Neuronal stem cell (in vitro differentiated cells): Measurements from ENCODE around the gene SELENOM.

Source experiments
- DNase-seq: peaks from one replicate; pipeline ENCODE4 v3.0.0-alpha.2; 2013; ENCODE audit warnings: low spot score
- H2AFZ ChIP-seq: one replicate; pipeline ENCODE4 v1.6.1; 2013; ENCODE audit warnings: mild to moderate bottlenecking, low read length, inconsistent platforms
- H2AK5ac ChIP-seq: 2 replicates; pipeline ENCODE4 v1.6.1; 2013; ENCODE audit warnings: low read depth, mild to moderate bottlenecking, inconsistent platforms, low read length, moderate library complexity, mixed read lengths
- H2BK120ac ChIP-seq: 2 replicates; pipeline ENCODE4 v1.6.1; 2013; ENCODE audit warnings: low read depth, mild to moderate bottlenecking, inconsistent platforms, low read length, moderate library complexity, mixed read lengths
- H2BK12ac ChIP-seq: one replicate; pipeline ENCODE4 v1.6.1; 2013; ENCODE audit warnings: low read length, inconsistent platforms
- H2BK15ac ChIP-seq: 2 replicates; pipeline ENCODE4 v1.6.1; 2013; ENCODE audit warnings: mild to moderate bottlenecking, low read length, inconsistent platforms, mixed read lengths
- H2BK5ac ChIP-seq: one replicate; pipeline ENCODE4 v1.6.1; 2013; ENCODE audit warnings: inconsistent platforms, mild to moderate bottlenecking, low read length, moderate library complexity
- H3K14ac ChIP-seq: one replicate; pipeline ENCODE4 v1.6.1; 2013; ENCODE audit warnings: low read length, inconsistent platforms
- H3K18ac ChIP-seq: 2 replicates; pipeline ENCODE4 v1.6.1; 2013; ENCODE audit warnings: low read length, inconsistent platforms
- H3K23ac ChIP-seq: 2 replicates; pipeline ENCODE4 v1.6.1; 2013; ENCODE audit warnings: low read depth, mild to moderate bottlenecking, mixed read lengths, low read length, inconsistent platforms; ENCODE audit not compliant: poor library complexity
- H3K27ac ChIP-seq: replicated peaks from 3 replicates; pipeline ENCODE4 v1.5.1; 2013; ENCODE audit warnings: low read length, inconsistent platforms
- H3K27me3 ChIP-seq, 3 experiments: 2 replicates each; pipeline ENCODE4 v1.6.1; 2013; ENCODE audit warnings: low read length in 3 of 3, mild to moderate bottlenecking in 2 of 3, inconsistent platforms in 1 of 3, low read depth in 1 of 3, mixed read lengths in 1 of 3, moderate library complexity in 1 of 3; ENCODE audit not compliant: control insufficient read depth in 3 of 3, insufficient read depth in 3 of 3
- H3K36me3 ChIP-seq, 2 donors: replicated peaks in 1 of 2; 2 replicates each; pipeline ENCODE4 v1.6.1; 2013; ENCODE audit warnings: low read length in 2 of 2; ENCODE audit not compliant: control insufficient read depth in 2 of 2, insufficient read depth in 2 of 2
- H3K4ac ChIP-seq: 2 replicates; pipeline ENCODE4 v1.6.1; 2013; ENCODE audit warnings: inconsistent platforms, mild to moderate bottlenecking, low read length, moderate library complexity
- H3K4me1 ChIP-seq, 2 donors: 1 replicate in 1 of 2; 2 replicates in 1 of 2; pipeline ENCODE4 v1.6.1; 2013; ENCODE audit warnings: low read length in 2 of 2, low read depth in 1 of 2; ENCODE audit not compliant: control insufficient read depth in 2 of 2, insufficient read depth in 1 of 2
- H3K4me2 ChIP-seq: one replicate; pipeline ENCODE4 v1.6.1; 2013; ENCODE audit warnings: mild to moderate bottlenecking, low read length, inconsistent platforms; ENCODE audit not compliant: insufficient read depth, poor library complexity, severe bottlenecking
- H3K4me3 ChIP-seq, 2 donors: 2 replicates each; pipeline ENCODE4 v1.5.1; 2013; ENCODE audit warnings: low read length in 2 of 2, mild to moderate bottlenecking in 2 of 2, inconsistent platforms in 1 of 2, moderate library complexity in 1 of 2
- H3K79me1 ChIP-seq: one replicate; pipeline ENCODE4 v1.6.1; 2013; ENCODE audit warnings: low read depth, mild to moderate bottlenecking, inconsistent platforms, low read length, moderate library complexity
- H3K9ac ChIP-seq: one replicate; pipeline ENCODE4 v1.6.1; 2013; ENCODE audit warnings: mild to moderate bottlenecking, low read depth, low read length, inconsistent platforms; ENCODE audit not compliant: poor library complexity
- H3K9me3 ChIP-seq, 2 donors: replicated peaks in 1 of 2; 2 replicates each; pipeline versions ENCODE3 to v1.6.1; 2013; ENCODE audit warnings: low read length in 2 of 2, mild to moderate bottlenecking in 2 of 2, inconsistent platforms in 1 of 2, low read depth in 1 of 2, mixed read lengths in 1 of 2, moderate library complexity in 1 of 2; ENCODE audit not compliant: control insufficient read depth in 2 of 2, insufficient read depth in 1 of 2
- H4K8ac ChIP-seq: one replicate; pipeline ENCODE4 v1.6.1; 2013; ENCODE audit warnings: low read depth, mild to moderate bottlenecking, inconsistent platforms, low read length, moderate library complexity
- H4K91ac ChIP-seq: one replicate; pipeline ENCODE4 v1.6.1; 2013; ENCODE audit warnings: low read length, low read depth, mild to moderate bottlenecking, inconsistent platforms; ENCODE audit not compliant: poor library complexity
- WGBS, 2 donors: extraction: QIAGEN DNeasy Blood & Tissue Kit; methylation state at CpG; one replicate each; pipeline ENCODE4 v1.1.7; 2013; ENCODE audit warnings: missing lambda C conversion rate in 2 of 2, mixed read lengths in 1 of 2; ENCODE audit not compliant: insufficient read length in 2 of 2, insufficient replicate concordance in 1 of 2; ENCODE audit errors: extremely low coverage in 2 of 2; 5-methylcytosine and 5-hydroxymethylcytosine counted together

SELENOM gene

DNA sequence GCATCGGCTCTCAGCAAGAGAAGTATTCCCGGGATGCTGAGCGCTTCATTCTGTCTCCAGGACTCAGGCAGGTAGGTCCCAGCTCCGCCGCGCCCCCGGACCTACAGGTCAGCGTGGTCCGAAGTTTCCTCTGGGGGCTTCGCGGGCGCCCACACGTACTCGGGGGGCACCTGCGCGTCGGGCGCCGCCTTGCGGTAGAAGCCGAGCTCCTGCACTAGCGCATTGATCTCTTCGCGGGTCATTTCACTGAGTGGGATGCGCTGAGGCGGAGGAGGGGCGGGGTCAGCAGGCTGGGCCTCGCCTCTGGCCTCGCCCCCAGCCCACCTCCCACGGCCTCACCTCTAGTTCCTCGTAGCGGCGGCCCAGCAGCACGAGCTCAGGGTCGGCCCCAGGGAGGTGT, 2.5 kb downstream of the SELENOM start:
- no peaks in the 10 kb centered on the region for H3K79me1 ChIP-seq
- no peak overlapping the region for H2BK5ac ChIP-seq
- H3K4me2 ChIP-seq, result peak overlapping the region; percentile 31
- no peak overlapping the region for H4K91ac ChIP-seq
- H3K27ac ChIP-seq, result no peak overlapping the region
- H2BK120ac ChIP-seq, result no peak overlapping the region
- peaks cover 5 to 10% of the 10 kb centered on the region in 2 donors for H3K36me3 ChIP-seq
- H3K9me3 ChIP-seq, result peaks cover 0 to 2% of the 10 kb centered on the region in 2 donors
- H4K8ac ChIP-seq, result no peak overlapping the region
- no peak overlapping the region for H2AFZ ChIP-seq
- H3K4me1 ChIP-seq, result peaks cover 0 to 7% of the 10 kb centered on the region in 2 donors
- H3K23ac ChIP-seq, result no peak overlapping the region
- no CpG with 5 or more reads among the region's 35 CpGs for WGBS, 2 donors
- H3K27me3 ChIP-seq, result peaks cover 0 to 23% (median 0%) of the 10 kb centered on the region in 3 experiments
- no peak overlapping the region for H3K14ac ChIP-seq
- H3K9ac ChIP-seq, result no peak overlapping the region
- no peak overlapping the region for H3K4me3 ChIP-seq
- H2AK5ac ChIP-seq, result no peak overlapping the region
- H2BK12ac ChIP-seq, result no peak overlapping the region
- DNase-seq, result peak; percentile 63
- H2BK15ac ChIP-seq, result no peak overlapping the region
- H3K4ac ChIP-seq, result no peak overlapping the region
- peak overlapping the region; percentile 7 for H3K18ac ChIP-seq

DNA sequence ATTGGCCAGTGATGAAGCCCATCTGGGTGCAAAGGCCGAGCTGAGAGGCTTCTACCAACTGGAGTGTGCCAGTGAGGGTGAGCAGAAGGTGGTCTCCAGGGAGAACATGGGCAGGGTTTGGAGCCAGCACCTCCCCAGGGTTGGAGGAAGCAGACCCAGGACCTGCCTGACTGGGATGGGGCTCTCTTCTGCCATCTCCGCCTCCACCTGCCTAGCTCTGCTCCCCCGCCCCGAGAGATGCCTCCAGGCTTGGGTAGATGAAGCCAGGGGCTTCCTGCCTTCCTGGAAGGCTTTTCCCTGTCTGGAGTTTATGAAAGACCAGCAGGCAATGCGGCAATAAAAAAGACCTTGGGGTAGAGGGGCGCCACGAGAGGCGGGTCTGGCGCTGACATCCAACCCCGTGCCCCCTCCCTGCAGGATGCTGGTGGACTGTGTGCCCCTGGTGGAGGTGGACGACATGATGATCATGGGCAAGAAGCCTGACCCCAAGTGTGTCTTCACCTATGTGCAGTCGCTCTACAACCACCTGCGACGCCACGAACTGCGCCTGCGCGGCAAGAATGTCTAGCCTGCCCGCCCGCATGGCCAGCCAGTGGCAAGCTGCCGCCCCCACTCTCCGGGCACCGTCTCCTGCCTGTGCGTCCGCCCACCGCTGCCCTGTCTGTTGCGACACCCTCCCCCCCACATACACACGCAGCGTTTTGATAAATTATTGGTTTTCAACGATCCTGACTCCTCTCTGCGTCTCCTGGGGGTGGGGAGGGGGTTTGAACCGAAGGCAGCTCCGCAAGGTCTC, 3.3 kb downstream of the SELENOM start:
- Histone ChIP-seq H4K91ac (no peak overlapping the region), H2BK5ac (no peak overlapping the region), H3K27ac (no peak overlapping the region), H2BK15ac (peak overlapping the region; percentile 30), H3K4me1 (peaks cover 0 to 8% of the 10 kb centered on the region in 2 donors), H3K4me2 (no peak overlapping the region), H2BK12ac (no peak overlapping the region), H2AFZ (no peak overlapping the region), H3K36me3 (peaks cover 7 to 17% of the 10 kb centered on the region in 2 donors), H3K79me1 (no peaks in the 10 kb centered on the region), H3K18ac (no peak overlapping the region), H2AK5ac (peak overlapping the region; percentile 73), H3K9ac (no peak overlapping the region), H3K4me3 (no peak overlapping the region), H3K9me3 (peaks cover 0 to 2% of the 10 kb centered on the region in 2 donors), H3K27me3 (peaks cover 0 to 23% (median 0%) of the 10 kb centered on the region in 3 experiments), H3K23ac (peak overlapping the region; percentile 48), H3K4ac (no peak overlapping the region), H2BK120ac (no peak overlapping the region), H3K14ac (no peak overlapping the region), H4K8ac (no peak overlapping the region)
- WGBS, 2 donors, result no CpG with 5 or more reads among the region's 33 CpGs
- no peak for DNase-seq

DNA sequence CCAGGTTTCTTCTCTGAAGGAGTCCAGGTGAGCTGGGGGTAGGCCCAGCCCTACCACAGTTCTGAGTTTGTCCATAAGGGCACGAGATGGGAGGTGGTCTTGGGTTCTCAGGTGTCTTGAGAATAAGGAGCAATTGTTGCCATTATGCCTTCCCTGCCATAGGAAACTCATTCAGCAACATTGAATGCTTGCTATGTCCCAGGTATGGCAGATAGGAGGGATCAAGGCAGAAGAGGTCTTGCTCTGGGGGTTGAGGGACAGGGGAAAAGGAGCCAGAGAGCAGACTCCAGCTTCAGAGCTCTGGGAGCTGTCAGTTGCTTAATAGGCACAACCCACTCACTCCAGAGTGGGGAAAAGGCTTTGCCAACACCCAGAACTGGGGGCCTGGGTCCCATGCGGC, 4.3 kb downstream of the SELENOM start:
- no CpG with 5 or more reads among the region's 2 CpGs for WGBS, 2 donors
- Histone ChIP-seq H3K4ac (no peak overlapping the region), H2BK120ac (no peak overlapping the region), H4K91ac (no peak overlapping the region), H3K36me3 (peaks cover 7 to 20% of the 10 kb centered on the region in 2 donors), H3K4me3 (no peak overlapping the region), H3K9me3 (peaks cover 0 to 2% of the 10 kb centered on the region in 2 donors), H3K79me1 (no peaks in the 10 kb centered on the region), H2BK5ac (no peak overlapping the region), H3K23ac (no peak overlapping the region), H3K4me2 (no peak overlapping the region), H3K18ac (no peak overlapping the region), H3K27me3 (peaks cover 0 to 23% (median 0%) of the 10 kb centered on the region in 3 experiments), H2AK5ac (no peak overlapping the region), H3K4me1 (peaks cover 0 to 14% of the 10 kb centered on the region in 2 donors), H2BK12ac (no peak overlapping the region), H3K14ac (no peak overlapping the region), H4K8ac (no peak overlapping the region), H3K27ac (no peak overlapping the region), H2AFZ (no peak overlapping the region), H2BK15ac (no peak overlapping the region), H3K9ac (no peak overlapping the region)
- no peak for DNase-seq

DNA sequence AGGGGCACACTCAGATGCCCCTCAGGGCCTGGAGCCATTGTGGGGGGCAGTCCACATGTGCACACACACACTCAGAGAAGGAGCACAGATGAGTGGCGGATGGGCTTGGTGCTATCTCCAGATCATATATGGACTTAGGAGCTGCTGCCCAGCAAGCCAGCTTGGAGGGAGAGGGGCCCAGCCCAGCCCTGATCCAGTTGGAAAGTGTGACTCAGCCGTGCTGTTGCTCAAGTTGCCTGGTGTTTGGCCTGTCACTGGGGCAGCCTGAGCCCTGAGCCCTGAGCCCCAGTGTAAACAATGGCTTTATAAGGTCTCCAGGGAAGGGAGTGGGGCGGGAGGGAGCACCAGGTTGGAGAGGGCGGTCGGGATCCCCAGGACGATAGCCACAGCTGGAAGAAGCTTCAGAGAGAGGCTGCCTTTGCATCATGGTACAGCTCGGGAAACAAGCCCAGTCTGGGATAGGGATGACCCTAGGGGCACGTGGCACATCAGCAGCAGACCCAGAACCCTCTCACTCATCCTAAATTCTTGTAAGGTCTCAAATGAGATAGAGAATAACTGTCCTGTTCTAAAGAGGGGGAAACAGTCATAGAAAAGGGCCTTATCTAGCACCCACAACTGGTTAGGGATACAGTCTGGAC, 4.8 kb downstream of the SELENOM start:
- H2BK12ac ChIP-seq, result no peak overlapping the region
- H4K8ac ChIP-seq, result no peak overlapping the region
- H3K23ac ChIP-seq, result no peak overlapping the region
- WGBS, 2 donors, result no CpG with 5 or more reads among the region's 8 CpGs
- H3K9me3 ChIP-seq, result peaks cover 0 to 2% of the 10 kb centered on the region in 2 donors
- H3K4ac ChIP-seq, result no peak overlapping the region
- H4K91ac ChIP-seq, result no peak overlapping the region
- no peak overlapping the region for H3K4me3 ChIP-seq
- H3K79me1 ChIP-seq, result no peaks in the 10 kb centered on the region
- H3K4me2 ChIP-seq, result no peak overlapping the region
- no peak for DNase-seq
- no peak overlapping the region for H2AK5ac ChIP-seq
- no peak overlapping the region for H3K27ac ChIP-seq
- H3K27me3 ChIP-seq, result peaks cover 0 to 23% (median 0%) of the 10 kb centered on the region in 3 experiments
- no peak overlapping the region for H3K14ac ChIP-seq
- peaks cover 9 to 23% of the 10 kb centered on the region in 2 donors for H3K36me3 ChIP-seq
- no peak overlapping the region for H3K18ac ChIP-seq
- no peak overlapping the region for H2AFZ ChIP-seq
- H2BK5ac ChIP-seq, result no peak overlapping the region
- no peak overlapping the region for H2BK15ac ChIP-seq
- H3K4me1 ChIP-seq, result peaks cover 0 to 14% of the 10 kb centered on the region in 2 donors
- H2BK120ac ChIP-seq, result no peak overlapping the region
- H3K9ac ChIP-seq, result peak overlapping the region; percentile 61
